ENCODE data around the gene FCMR.
A peak's percentile ranks its signal among the peaks of the same experiment; 100 is the strongest.

The FCMR gene

DNA sequence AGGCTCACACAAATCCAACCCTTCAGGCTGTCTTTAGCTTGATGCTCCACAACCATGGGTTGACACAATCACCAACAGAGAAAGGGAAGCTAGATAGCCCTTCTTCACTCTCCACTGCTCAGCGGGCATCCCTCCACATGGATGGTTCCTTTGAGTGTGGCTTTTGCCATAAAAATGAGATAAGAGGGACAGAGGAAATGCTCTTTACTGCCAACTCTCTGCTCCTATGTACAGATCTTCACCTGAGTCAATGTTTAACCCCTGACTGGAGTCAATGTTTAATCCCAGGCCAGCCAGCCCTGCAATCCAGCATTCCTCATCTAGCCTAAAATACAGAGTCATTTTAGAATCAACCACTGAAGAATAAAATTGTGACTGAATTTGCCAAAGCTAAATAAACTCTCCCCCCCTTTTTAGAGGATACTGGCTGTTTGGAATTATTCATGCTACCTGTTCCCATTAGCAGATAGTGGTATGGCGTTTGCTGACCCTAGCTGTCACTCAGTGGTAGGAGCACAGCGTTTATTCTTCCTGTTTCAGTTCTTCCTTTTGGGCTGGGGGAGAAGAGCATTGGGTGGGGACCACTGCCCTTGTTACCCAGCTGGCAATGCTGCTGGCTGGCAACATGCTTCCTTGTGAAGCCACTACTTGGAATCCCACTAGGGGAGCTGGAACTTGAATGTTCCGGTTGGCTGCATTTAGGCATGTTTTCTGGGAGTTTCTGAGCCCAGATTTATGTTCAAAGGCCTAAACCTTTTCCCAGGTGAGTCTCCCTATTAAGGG is 29.8 kb upstream of the FCMR start:
- FAIRE-seq: peak; percentile 87
- DNase-seq (ENCODE audit: extremely low spot score, insufficient read length, low read depth): no peak

DNA sequence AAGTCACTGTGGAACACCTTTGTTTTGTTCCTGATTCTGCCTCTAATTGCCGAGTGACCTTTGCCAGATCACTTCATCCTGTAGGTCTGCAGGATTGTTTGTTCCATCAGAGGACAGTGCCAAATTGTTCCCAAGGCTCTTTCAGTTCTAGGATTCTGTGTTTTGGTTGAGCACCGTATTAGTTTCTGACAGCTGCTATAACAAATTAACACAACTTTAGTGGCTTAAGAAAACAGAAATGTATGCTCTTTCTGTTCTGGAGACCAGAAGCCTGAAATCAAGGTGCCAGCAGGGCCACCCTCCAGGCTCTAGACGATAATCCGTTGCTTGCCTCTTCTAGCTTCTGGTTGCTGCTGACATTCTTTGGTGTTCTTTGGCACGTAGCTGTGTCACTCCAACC is 27.9 kb upstream of the FCMR start:
- DNase-seq (ENCODE audit: extremely low spot score, insufficient read length, low read depth) (no peak), FAIRE-seq (no peak)

GRCh38 chr1:206949208-206949607 is 27.5 kb upstream of the FCMR start:
- no peak for DNase-seq (ENCODE audit: extremely low spot score, insufficient read length, low read depth)
- FAIRE-seq: no peak

- DNase-seq (ENCODE audit: extremely low spot score, insufficient read length, low read depth) (no peak), FAIRE-seq (no peak)
Observed at GRCh38 chr1:206947255-206947654, 25.5 kb upstream of the FCMR start.

GRCh38 chr1:206946261-206946660 is 24.5 kb upstream of the FCMR start, which contains the start of gene PIGR:
Gene PIGR (minus strand): TSS chr1:206946466. CDS start chr1:206940531, 5,935 bp downstream.
- DNase-seq (ENCODE audit: extremely low spot score, insufficient read length, low read depth) (no peak), FAIRE-seq (no peak)

DNA sequence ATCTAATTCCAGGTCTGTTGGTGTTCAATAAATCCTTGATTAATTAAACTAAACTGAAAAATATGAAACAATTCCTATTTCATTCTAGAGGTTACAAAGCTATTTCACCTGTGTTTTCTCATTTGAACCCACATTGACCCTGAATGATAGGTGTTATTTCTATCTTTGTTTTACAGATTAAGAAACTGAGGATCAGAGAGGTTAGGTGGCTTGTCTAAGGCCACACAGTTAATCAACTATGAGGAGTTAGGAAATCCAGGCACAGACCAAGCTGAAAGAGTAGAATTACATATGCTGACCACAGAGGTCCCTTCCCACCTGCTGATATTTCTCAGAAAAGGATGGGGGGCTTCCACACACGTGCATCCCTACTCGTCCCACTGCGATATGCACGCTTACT is 24.0 kb upstream of the FCMR start:
- DNase-seq (ENCODE audit: extremely low spot score, insufficient read length, low read depth): no peak
- no peak for FAIRE-seq

- FAIRE-seq (no peak), DNase-seq (ENCODE audit: extremely low spot score, insufficient read length, low read depth) (no peak)
Observed at GRCh38 chr1:206944703-206945102, 23.0 kb upstream of the FCMR start.

DNA sequence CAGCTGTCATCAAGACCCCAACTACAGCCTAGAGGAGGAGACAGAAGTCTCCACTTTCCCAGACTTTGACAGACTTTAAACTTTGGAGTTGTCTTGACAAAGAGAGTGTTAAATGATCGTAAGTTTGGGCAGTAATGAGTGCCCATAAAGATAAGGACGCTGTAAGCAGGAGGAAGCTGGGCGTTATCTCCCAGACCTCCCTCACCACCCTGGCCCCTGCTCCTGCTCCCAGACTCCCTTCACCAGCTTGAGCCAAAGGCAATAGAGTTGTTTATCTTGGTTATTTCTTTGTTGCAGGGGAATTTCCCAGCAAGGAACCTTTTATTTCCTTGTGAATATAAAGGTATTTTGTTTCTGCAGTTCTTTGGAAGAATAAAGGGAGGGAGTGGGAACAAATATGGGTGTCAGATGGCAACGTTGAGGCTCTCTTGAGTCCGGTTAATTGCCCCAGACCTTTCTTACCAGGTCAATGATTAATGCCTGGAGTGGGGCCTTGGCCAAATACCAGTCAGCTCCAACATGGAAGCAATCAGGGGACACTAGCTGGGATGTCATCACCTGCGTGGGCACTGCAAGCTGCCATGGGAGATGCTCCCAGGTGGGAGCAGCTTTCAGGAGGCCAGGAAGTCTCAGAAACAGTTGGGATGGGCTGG is 20.2 kb upstream of the FCMR start:
- FAIRE-seq: no peak
- no peak for DNase-seq (ENCODE audit: extremely low spot score, insufficient read length, low read depth)

- DNase-seq (ENCODE audit: extremely low spot score, insufficient read length, low read depth) (no peak), FAIRE-seq (no peak)
Observed at GRCh38 chr1:206940588-206940936, 18.8 kb upstream of the FCMR start.

DNA sequence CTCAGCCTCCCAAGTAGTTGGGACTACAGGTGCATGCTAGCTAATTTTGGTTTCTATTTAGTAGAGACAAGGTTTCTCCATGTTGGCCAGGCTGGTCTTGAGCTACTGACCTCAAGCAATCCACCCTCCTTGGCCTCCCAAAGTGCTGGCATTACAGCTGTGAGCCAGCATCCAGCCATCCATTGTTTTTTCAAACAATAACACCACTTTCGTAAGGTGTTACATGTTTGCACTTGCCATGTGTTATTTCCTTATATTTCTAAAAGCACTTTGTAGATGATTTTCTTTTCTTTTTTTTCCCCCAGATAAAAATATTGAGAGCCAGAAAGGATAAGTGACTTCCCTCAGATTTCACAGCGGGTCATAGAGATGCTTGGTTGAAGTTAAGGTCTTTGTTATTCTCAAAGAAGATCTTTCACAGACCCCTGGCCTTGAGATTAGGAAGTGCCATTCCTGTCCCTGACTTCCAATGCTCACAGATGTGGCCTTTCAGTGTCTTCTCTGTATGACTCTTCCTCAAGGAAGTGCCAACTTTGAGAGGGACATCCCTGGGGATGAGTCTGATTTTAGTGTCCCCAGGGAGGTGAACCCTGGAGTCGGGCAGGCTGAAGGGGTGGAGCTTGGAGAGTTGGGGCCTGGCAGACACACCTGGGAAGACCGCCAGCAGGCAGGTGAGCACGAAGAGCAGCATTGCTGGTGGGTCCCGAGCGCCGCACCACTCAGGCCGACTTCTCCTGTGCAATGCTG is 18.3 kb upstream of the FCMR start:
- FAIRE-seq (no peak), DNase-seq (ENCODE audit: extremely low spot score, insufficient read length, low read depth) (no peak)

GRCh38 chr1:206939131-206939530 is 17.4 kb upstream of the FCMR start:
- DNase-seq (ENCODE audit: extremely low spot score, insufficient read length, low read depth) (no peak), FAIRE-seq (no peak)

GRCh38 chr1:206937425-206937824 is 15.7 kb upstream of the FCMR start:
- no peak for DNase-seq (ENCODE audit: extremely low spot score, insufficient read length, low read depth)
- no peak for FAIRE-seq

GRCh38 chr1:206935491-206936067 is 13.8 kb upstream of the FCMR start:
- no peak for FAIRE-seq
- DNase-seq (ENCODE audit: extremely low spot score, insufficient read length, low read depth): no peak

GRCh38 chr1:206933333-206933945 is 11.7 kb upstream of the FCMR start:
- DNase-seq (ENCODE audit: extremely low spot score, insufficient read length, low read depth) (no peak), FAIRE-seq (peak; percentile 61)

DNA sequence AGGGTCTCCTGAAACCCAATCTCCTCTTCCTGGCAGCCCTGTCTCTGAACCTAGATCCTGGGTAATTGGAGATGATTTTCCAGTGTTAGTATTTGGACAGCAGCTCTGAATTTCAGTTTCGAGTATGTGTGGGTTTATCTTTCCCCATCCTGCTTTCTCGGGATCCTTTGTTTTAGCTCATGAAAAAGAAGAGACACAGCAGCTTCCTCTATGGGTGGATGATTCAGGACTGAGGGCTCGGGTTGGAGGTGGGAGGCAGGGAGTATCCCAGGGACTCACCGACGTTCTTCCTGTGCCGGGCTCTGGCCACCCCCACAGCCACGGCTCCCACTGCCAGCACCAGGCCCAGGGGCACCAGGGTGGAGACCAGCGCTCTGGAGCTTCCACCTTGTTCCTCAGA is 10.4 kb upstream of the FCMR start:
- FAIRE-seq (no peak), DNase-seq (ENCODE audit: extremely low spot score, insufficient read length, low read depth) (no peak)

DNA sequence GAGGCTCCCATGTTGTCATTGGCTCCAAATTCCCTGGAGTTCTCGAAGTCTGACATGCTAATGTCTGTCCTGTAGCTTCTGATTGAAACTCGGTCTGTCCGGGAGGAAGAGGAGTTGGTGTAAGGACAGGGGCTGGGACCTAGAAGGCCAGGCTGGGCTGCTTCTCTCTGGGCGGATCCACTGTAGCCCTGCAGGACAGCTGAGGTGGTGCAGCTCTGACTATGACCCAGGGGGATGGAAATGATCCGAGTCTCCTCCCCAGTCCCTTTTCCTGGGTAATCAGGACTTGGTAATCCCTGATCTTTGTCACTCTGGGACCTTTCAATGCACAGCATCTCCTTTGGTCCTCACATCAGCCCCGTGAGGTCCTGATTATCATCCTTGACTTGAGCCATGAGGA is 10.0 kb upstream of the FCMR start:
- DNase-seq (ENCODE audit: extremely low spot score, insufficient read length, low read depth): no peak
- peak; percentile 15 for FAIRE-seq

- peak; percentile 55 for DNase-seq (ENCODE audit: extremely low spot score, insufficient read length, low read depth)
- FAIRE-seq: peak; percentile 97
Observed at GRCh38 chr1:206930210-206930798, 8.6 kb upstream of the FCMR start.

GRCh38 chr1:206929524-206929923 is 7.8 kb upstream of the FCMR start:
- FAIRE-seq: peak; percentile 60
- DNase-seq (ENCODE audit: extremely low spot score, insufficient read length, low read depth): no peak

- DNase-seq (ENCODE audit: extremely low spot score, insufficient read length, low read depth) (no peak), FAIRE-seq (no peak)
Observed at GRCh38 chr1:206926286-206926685, 4.5 kb upstream of the FCMR start.

Measured in GM18507 (cell line).